ENCODE measurements around the gene TMPRSS11F.
"Not testable (repeated sequence)": the region's sequence is repeated elsewhere in the genome, so short reads cannot be mapped to it uniquely, and the experiment has no call there.

Gene TMPRSS11F

GRCh38 chr4:68129793-68130192 is at the start of gene TMPRSS11F:
Gene TMPRSS11F (minus strand): TSS chr4:68129869. CDS start chr4:68129820, 49 bp downstream.
- DNase-seq, result no peak

GRCh38 chr4:68176904-68177303 is 47.2 kb upstream of the TMPRSS11F start:
- DNase-seq, result no peak

GRCh38 chr4:68176500-68176899 is 46.8 kb upstream of the TMPRSS11F start:
- no peak for DNase-seq

- peak in 5 of 14 donors; percentile 0 to 44 (median 9) for DNase-seq
Observed at GRCh38 chr4:68175562-68176155, 46.0 kb upstream of the TMPRSS11F start.

DNA sequence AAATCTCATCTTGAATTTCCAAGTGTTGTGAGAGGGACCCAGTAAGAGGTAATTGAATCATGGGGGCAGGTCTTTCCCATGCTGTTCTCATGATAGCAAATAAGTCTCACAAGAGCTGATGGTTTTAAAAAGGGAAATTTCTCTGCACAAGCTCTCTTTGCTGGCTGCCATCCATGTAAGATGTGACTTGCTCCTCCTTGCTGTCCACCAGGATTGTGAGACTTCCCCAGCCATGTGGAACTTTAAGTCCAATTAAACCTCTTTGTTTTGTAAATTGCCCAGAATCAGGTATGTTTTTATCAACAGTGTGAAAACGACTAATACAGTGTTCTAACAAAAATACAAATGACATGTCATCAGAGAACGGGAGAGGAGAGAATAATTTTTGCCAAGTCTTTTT is 44.7 kb upstream of the TMPRSS11F start:
- DNase-seq, result not testable (repeated sequence)

DNA sequence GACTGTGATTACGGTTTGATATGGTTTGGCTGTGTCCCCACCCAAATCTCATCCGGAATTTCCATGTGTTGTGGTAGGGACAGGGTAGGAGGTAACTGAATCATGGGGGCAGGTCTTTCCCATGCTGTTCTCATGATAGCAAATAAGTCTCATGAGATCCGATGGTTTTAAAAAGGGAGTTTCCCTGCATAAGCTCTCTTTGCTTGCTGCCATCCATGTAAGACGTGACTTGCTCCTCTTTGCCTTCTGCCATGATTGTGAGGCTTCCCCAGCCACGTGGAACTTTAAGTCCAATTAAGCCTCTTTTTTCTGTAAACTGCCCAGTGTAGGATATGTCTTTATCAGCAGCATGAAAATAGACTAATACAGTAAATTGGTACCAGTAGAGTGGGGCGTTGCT is 42.5 kb upstream of the TMPRSS11F start:
- DNase-seq, result not testable (repeated sequence)

DNA sequence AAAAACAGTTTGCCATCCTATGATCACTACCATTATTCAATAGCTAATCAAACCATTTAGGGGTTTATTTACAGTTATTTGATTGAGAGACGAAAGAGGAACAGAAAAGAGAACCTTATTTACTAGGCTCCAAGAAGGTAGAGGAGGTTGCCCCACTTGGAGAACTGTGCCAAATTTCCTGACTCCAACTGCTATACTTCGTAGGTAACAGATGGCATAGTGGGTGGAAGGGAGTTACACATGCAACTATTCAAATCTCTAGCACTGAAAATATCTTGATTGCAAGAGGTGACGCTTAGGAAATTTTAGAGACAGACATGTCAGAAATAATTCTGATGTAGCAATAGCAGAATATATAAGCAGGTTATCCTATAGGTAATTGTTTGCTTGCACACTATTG is 38.0 kb upstream of the TMPRSS11F start:
- DNase-seq, result peak in 1 of 14 donors; percentile 84

DNA sequence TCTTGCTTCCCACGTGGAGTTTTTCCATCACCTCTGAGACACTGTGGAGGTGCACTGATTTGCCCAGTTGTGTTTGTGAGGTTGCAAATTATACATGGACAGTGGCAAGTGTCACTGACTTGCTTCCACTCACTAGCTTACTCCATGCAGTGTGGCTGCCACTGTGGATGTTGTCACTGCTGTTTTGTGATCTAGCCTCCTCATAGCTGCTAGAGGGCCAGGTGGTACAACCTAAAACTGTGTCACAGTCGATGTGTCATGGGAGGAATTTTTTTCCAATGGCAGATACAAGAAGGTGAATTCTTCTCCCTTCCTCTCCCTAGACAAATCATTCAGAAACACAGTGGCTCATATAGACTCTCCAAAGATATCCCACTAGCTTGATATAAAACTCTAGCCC is 37.5 kb upstream of the TMPRSS11F start:
- DNase-seq, result peak in 1 of 14 donors; percentile 58

DNA sequence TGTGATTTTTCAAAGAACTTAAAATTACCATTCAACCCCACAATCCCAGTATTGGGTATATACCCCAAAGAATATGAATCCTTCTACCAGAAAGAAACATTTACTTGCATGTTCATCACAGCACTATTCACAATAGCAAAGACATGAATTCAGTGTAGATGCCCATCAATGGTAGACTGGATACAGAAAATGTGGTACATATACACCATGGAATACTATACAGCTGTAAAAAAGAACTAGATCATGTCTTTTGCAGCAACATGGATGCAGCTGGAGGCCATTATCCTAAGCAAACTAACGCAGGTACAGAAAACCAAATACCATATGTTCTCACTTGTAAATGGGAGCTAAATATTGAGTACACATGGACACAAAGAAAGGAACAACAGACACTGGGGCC is 34.1 kb upstream of the TMPRSS11F start:
- no peak for DNase-seq

DNA sequence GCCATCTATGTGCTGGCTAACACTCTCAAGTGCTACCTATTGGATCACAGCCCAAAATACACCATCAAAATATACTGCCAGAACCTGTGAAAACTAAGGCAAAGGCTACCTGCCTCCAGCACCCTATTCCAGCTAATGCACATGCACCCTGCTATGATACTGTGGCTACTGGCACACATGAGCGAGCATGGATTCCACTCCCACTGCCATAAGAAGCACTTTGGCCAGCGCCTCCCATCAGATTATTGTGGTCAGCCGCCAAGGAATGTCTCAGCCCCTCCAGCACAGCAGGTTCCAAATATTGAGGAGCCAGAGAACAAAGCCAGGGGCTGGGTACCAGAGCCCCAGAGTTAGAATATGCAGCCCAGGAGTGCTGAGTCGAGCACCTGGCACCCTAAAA is 32.5 kb upstream of the TMPRSS11F start:
- no peak for DNase-seq

DNA sequence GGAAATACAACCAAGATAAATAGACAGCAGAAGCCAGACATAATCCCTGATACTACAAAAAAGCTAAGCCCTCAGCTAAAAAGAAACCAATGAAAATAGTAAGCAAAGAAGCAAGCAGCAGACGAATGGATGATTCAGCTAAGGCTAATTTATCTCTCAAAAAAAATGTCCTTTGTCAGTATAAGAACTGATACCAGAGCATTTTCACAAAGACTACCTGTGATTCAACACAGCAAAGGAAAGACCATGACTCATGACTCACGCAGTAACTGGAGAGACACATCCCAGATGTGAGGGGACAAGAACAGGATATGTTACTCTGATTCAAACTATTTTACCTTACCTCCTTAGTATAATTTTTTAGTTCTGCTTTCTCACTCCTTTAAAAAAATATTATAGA is 22.7 kb upstream of the TMPRSS11F start:
- no peak for DNase-seq

GRCh38 chr4:68148800-68149685 is 19.4 kb upstream of the TMPRSS11F start:
- no peak for DNase-seq

- no peak for DNase-seq
Observed at GRCh38 chr4:68147079-68147478, 17.4 kb upstream of the TMPRSS11F start.

GRCh38 chr4:68145261-68145660 is 15.6 kb upstream of the TMPRSS11F start:
- peak in 1 of 14 donors; percentile 56 for DNase-seq

DNA sequence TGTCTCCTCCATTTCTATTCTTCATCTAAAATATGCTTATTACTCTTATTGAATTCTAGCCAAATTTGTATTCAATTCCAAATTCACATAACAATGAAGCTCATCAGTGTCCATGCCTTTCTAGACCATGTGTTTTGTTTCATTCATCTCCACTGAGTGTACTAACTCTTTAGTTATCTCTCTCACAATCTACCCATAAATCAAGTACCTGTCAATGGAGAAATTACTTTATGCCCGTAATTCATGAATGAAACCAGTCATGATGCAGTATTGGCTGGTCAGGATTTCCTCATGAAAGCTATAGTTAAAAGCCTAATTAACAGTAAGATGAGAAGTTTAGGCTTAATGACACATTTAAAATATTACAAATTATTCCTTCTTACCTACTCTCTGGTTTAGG is 12.2 kb upstream of the TMPRSS11F start:
- no peak for DNase-seq

- no peak for DNase-seq
Observed at GRCh38 chr4:68132342-68132741, 2.7 kb upstream of the TMPRSS11F start.

DNA sequence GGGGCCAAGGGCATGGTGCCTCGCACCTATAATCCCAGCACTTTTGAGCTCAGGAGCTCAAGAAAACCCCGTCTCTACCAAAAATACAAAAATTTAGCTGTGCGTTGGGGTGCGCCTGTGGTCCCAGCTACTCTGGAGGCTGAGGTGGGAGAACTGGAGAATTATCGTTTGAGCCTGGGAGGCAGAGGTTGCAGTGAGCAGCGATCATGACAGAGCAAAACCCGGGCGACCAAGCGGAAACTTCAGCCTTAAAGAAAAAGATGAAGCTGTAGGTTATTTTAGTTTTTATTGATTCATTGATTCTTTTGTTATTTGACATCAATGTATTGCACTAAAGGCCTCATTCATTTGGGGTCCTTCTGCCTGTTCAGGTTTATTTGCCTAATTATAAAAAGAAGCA is 5.4 kb downstream of the TMPRSS11F start:
- no peak for DNase-seq

DNA sequence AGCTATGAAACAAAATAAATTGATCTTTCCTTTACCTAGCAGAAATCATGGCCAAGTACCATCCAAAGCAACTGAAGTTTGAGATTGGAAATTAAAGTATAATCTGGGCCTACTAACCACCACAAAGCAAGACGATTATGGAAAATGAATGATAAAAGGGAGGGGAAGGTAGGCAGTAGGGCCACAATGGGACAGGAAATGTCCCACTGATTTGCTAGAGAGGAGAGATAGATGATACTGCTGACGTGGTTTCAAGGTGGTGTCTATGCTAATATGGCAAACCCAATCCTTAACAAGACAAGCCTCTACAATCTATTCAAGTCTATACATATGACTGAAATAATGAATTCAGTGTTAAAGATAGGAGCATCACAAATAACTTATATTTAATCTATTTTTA is 6.1 kb downstream of the TMPRSS11F start:
- no peak for DNase-seq

- no peak for DNase-seq
Observed at GRCh38 chr4:68119921-68120320, 9.7 kb downstream of the TMPRSS11F start.

DNA sequence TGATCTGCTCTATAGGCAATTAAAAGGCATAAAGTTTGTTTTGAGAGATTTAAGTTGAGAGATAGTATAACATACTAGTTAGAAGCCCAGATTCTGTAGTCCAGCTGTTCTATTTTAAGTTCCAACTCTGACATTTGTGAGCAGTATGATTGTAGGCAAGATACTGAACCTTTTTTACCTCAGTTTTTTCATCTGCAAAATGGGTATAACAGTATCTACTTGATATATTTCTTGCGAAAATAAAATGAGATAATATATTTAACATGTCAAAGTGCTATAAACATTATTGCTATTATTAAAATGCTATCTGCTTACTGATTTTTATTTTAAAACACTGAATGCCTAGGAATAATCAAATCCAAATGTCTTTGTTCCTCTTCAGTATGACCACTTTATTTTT is 19.2 kb downstream of the TMPRSS11F start:
- no peak for DNase-seq

DNA sequence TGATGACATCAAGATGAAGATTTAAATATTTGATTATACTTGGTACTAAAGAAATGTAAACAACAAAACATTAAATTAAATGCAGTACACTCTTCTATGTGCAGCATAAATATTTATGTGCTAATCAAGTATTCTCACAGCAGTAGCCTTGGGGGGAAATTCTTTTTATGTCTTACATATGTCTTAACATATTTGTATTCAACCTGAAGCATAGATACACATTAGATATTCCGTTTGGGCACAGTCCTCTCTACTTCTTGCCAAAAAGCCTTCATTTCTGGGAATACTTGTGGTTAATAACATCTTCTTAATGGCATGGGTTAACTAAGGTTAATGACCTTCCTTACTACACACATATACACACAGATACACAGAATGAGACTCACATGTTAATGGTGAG is 19.8 kb downstream of the TMPRSS11F start:
- no peak for DNase-seq

DNA sequence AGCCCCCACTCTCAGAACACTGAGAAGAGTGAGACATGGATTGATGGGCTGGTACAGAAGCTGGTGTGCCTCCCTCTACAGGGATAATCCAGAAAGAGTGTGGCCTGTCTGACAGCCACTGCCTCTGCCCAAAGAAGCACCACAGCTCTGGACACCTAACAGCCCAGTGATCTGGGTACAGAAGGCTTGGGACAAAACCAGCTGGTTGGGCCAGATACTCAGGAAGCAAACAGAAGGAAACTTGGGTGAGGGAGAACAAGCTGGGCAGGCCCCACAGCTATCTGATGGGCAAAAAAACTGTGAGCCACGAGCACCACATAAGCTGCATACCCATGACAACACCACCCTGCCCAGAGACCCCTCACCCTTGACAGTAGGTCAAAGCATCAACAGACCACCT is 46.9 kb downstream of the TMPRSS11F start:
- DNase-seq, result no peak

GRCh38 chr4:68079928-68080327 is 49.7 kb downstream of the TMPRSS11F start:
- DNase-seq, result no peak

DNA sequence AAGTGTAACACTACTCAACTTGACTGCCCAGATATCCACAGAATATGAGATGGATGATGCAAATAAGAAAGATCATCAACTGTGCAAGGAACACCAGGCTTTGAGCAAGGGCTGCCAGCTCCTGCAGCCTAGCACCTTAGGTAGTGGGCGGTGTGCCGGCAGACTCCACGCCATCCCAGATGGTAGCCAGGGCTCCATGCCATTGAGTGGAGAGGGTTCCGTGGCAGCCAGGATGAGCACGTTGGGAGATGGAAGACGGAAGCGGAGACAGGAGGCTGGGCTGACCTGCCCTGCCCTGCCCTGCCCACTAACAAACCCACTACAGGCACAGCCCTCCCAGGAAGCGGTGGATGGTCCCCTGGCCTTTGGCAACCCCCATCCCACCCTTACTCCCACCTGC is 51.9 kb downstream of the TMPRSS11F start:
- peak in 1 of 14 donors; percentile 10 for DNase-seq

Data from C1 segment of cervical spinal cord (tissue), 14 donors.